ENCODE measurements around the gene FSIP1.

GRCh38 chr15:39618063-39618823 is 164.4 kb downstream of the FSIP1 start:
- TF ChIP-seq POLR2AphosphoS5 (IDR thresholded peaks at IDR 0.05; ENCODE audit: low read depth, low read length): no peak
- TF ChIP-seq, protein P1, sequence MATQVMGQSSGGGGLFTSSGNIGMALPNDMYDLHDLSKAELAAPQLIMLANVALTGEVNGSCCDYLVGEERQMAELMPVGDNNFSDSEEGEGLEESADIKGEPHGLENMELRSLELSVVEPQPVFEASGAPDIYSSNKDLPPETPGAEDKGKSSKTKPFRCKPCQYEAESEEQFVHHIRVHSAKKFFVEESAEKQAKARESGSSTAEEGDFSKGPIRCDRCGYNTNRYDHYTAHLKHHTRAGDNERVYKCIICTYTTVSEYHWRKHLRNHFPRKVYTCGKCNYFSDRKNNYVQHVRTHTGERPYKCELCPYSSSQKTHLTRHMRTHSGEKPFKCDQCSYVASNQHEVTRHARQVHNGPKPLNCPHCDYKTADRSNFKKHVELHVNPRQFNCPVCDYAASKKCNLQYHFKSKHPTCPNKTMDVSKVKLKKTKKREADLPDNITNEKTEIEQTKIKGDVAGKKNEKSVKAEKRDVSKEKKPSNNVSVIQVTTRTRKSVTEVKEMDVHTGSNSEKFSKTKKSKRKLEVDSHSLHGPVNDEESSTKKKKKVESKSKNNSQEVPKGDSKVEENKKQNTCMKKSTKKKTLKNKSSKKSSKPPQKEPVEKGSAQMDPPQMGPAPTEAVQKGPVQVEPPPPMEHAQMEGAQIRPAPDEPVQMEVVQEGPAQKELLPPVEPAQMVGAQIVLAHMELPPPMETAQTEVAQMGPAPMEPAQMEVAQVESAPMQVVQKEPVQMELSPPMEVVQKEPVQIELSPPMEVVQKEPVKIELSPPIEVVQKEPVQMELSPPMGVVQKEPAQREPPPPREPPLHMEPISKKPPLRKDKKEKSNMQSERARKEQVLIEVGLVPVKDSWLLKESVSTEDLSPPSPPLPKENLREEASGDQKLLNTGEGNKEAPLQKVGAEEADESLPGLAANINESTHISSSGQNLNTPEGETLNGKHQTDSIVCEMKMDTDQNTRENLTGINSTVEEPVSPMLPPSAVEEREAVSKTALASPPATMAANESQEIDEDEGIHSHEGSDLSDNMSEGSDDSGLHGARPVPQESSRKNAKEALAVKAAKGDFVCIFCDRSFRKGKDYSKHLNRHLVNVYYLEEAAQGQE (IDR thresholded peaks at IDR 0.05; ENCODE audit: insufficient read depth in 1 of 2, low read depth in 2 of 2, low read length in 2 of 2): no peak
